GM21786 (cell line): ENCODE data around the gene ADCY9.
"Not testable (repeated sequence)": the region's sequence is repeated elsewhere in the genome, so short reads cannot be mapped to it uniquely, and the experiment has no call there.

ENCODE experiments used
- ATAC-seq: cut with Tn5 transposase; IDR thresholded peaks from one replicate; pipeline ENCODE4 v1.9.1; 2021; ENCODE audit not compliant: unreplicated experiment

ADCY9 gene

GRCh38 chr16:4071686-4072561 lies 44.3 kb downstream of the ADCY9 start:
- no peak for ATAC-seq

- no peak for ATAC-seq
These were observed 45.3 kb downstream of the ADCY9 start for GRCh38 chr16:4070936-4071335.

GRCh38 chr16:4067262-4068001 lies 48.8 kb downstream of the ADCY9 start:
- ATAC-seq, result no peak

- ATAC-seq, result no peak
These were observed 51.3 kb downstream of the ADCY9 start for GRCh38 chr16:4064950-4065352.

GRCh38 chr16:4062212-4062802 lies 53.9 kb downstream of the ADCY9 start:
- ATAC-seq, result no peak

GRCh38 chr16:4060823-4061222 lies 55.4 kb downstream of the ADCY9 start:
- no peak for ATAC-seq

- no peak for ATAC-seq
These were observed 56.2 kb downstream of the ADCY9 start for GRCh38 chr16:4060009-4060408.

GRCh38 chr16:4058386-4058785 lies 57.9 kb downstream of the ADCY9 start:
- no peak for ATAC-seq

- ATAC-seq, result no peak
These were observed 58.8 kb downstream of the ADCY9 start for GRCh38 chr16:4057439-4057877.

GRCh38 chr16:4056161-4057105 lies 59.8 kb downstream of the ADCY9 start:
- no peak for ATAC-seq

GRCh38 chr16:4055748-4056147 lies 60.5 kb downstream of the ADCY9 start:
- ATAC-seq, result no peak

- no peak for ATAC-seq
These were observed 62.9 kb downstream of the ADCY9 start for GRCh38 chr16:4053301-4053845.

GRCh38 chr16:4052801-4053293 lies 63.4 kb downstream of the ADCY9 start:
- no peak for ATAC-seq

- ATAC-seq, result no peak
These were observed 64.1 kb downstream of the ADCY9 start for GRCh38 chr16:4052096-4052495.

GRCh38 chr16:4051591-4051990 lies 64.7 kb downstream of the ADCY9 start:
- no peak for ATAC-seq

GRCh38 chr16:4049031-4049430 lies 67.2 kb downstream of the ADCY9 start:
- no peak for ATAC-seq

- no peak for ATAC-seq
These were observed 67.8 kb downstream of the ADCY9 start for GRCh38 chr16:4048481-4048880.

- ATAC-seq, result no peak
These were observed 70.0 kb downstream of the ADCY9 start for GRCh38 chr16:4046221-4046620.

- not testable (repeated sequence) for ATAC-seq
These were observed 70.7 kb downstream of the ADCY9 start for GRCh38 chr16:4045561-4045960.

- ATAC-seq, result no peak
These were observed 73.7 kb downstream of the ADCY9 start for GRCh38 chr16:4042581-4042980.
